GM18502 (cell line): ENCODE results near the gene WNT5B.

ENCODE experiments used
- ATAC-seq: cut with Tn5 transposase; IDR thresholded peaks from one replicate; pipeline ENCODE4 v1.9.1; 2021; ENCODE audit warnings: mild to moderate bottlenecking; ENCODE audit not compliant: unreplicated experiment, poor library complexity

The WNT5B gene

GRCh38 chr12:1622406-1622805 is 6.6 kb upstream of the WNT5B start:
- ATAC-seq = no peak

- ATAC-seq = no peak
Observed at GRCh38 chr12:1629338-1630132, 504 bp downstream of the WNT5B start.

GRCh38 chr12:1630133-1630826 is 1.2 kb downstream of the WNT5B start:
- ATAC-seq = no peak

GRCh38 chr12:1630827-1631591 is 2.0 kb downstream of the WNT5B start:
- ATAC-seq = no peak

DNA sequence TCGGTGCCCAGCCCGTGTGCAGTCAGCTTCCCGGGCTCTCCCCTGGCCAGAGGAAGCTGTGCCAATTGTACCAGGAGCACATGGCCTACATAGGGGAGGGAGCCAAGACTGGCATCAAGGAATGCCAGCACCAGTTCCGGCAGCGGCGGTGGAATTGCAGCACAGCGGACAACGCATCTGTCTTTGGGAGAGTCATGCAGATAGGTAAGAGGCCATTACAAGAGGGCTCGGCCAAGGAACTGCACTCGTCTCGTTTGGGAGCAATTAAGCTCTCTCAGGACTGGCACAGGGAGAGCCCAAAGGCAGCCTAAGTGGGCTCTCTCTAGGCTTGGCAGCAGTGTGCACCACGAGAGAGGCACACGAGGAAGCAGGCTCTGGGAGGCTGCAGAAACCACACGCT is 3.7 kb downstream of the WNT5B start:
- no peak for ATAC-seq

DNA sequence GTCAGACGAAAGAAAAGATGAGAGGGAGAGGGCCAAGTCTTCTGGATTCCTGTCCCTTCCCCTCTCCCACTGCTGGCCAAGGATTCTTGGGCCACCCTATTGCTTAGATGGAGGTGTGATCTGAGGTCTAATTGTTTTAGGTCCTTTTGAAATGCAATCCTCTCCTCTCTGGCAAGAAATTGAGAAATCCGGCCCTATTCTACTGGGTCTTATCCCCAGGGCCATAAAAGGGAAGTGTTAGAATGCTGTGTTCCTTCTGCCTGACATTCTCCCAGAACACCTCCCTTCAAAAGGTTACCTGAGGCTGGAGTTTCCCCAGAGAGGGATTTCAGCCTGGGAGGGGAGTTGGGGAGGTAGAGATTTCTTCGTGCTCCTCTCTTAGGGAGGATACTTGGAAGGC is 4.4 kb downstream of the WNT5B start:
- ATAC-seq = no peak

GRCh38 chr12:1634149-1634548 is 5.1 kb downstream of the WNT5B start:
- ATAC-seq = no peak

GRCh38 chr12:1634590-1635191 is 5.7 kb downstream of the WNT5B start:
- no peak for ATAC-seq

GRCh38 chr12:1635301-1636095 is 6.5 kb downstream of the WNT5B start:
- ATAC-seq = no peak

GRCh38 chr12:1638203-1638602 is 9.2 kb downstream of the WNT5B start:
- no peak for ATAC-seq

DNA sequence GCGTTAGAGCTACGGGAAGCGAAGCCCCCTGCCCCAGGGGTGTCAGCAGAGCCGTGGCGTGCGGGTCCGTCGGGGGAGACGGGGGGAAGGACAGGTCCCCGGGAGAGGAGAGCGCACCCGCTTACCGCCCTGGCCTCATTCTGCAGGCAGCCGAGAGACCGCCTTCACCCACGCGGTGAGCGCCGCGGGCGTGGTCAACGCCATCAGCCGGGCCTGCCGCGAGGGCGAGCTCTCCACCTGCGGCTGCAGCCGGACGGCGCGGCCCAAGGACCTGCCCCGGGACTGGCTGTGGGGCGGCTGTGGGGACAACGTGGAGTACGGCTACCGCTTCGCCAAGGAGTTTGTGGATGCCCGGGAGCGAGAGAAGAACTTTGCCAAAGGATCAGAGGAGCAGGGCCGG is 10.5 kb downstream of the WNT5B start:
- no peak for ATAC-seq

DNA sequence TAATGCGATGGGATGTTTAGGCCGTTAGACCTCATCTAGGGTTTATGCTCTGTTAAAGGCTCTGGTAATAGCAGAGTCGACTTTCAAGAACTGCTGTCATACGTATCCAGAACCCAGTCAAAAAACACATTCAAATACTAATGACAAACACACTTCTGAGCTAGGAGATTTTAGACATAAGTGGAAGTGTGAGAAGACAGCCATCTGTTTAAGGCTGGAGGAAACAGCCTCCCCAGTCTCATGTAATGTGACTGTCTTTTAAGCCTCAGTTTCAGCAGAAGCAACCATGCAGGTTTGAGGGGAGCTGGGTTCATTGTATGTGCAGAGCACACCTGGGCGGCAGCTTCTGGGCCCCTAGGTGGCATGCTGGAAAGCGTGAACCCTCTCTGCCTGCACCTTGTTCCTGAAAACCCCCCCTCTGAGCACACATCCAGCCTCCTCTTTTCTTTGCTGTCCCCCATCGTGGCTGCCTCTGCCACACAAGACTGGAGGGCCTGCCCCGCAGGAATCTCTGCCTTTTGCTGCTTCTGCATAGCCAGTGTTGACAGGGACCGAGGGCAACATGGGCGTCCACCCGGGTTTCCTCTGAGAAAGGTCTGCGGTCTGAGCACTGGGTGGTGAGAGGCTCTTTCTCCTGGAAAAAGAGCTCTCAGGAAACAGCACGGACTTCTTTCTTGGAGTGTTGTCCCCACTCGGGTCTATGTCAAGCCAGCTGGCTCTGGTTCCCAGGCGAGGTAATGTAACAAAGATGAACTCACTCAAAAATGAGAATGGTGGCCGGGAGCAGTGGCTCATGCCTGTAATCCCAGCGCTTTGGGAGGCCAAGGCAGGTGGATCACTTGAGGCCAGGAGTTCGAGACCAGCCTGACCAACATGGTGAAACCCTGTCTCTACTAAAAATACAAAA is 11.6 kb downstream of the WNT5B start:
- ATAC-seq = no peak

DNA sequence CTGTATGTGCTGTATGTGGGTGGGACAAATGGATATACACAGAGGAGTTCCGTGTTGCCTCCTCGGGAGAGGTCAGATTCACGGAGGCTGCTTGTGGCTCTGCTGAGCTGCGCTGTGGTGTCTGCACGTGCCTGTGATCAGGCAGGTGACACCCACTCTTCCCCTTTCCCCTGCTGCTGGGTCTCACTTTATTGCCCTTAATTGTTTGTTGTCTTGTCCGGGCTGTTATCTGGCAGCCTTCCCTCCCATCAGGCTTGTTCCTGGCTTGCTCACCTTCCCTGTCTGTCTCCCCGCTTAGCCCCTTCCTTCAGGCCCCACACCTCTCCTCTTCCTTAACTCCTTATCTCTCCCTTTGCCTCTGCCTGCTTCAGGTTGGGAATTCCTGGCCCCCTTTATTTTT is 13.5 kb downstream of the WNT5B start:
- ATAC-seq = no peak

GRCh38 chr12:1643043-1643442 is 14.0 kb downstream of the WNT5B start:
- ATAC-seq = no peak

DNA sequence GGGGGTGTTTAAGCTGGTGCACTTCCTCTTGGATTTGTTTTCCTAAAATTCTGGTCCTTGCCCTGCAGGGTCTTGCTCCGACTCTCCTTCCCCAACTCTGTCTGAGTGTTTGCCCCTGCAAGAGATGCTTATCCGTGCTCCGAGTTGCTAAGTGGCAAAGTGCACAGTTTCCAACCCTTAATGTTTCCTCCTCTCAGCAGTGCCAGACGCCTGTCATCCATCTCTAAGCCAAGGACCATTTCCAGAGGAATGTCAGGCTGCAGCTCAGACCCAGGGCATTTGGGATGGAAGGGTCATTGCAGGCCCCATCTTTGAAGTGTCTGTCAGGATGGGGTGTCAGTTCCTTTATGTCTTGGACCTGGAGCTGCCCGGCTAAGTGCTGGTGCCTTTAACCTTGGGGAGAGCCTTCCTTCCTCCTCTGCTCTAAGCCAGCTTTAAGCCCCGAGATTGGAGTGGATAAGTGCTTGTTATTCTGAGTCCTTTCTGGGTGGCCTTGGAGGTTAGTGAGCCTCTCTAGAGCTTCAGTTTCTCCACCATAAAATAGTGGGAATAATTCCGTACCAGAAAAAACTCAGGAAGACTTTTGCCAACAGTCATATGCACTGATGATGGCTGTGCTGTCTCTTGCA is 15.0 kb downstream of the WNT5B start:
- no peak for ATAC-seq

GRCh38 chr12:1644534-1645438 is 15.8 kb downstream of the WNT5B start:
- no peak for ATAC-seq

DNA sequence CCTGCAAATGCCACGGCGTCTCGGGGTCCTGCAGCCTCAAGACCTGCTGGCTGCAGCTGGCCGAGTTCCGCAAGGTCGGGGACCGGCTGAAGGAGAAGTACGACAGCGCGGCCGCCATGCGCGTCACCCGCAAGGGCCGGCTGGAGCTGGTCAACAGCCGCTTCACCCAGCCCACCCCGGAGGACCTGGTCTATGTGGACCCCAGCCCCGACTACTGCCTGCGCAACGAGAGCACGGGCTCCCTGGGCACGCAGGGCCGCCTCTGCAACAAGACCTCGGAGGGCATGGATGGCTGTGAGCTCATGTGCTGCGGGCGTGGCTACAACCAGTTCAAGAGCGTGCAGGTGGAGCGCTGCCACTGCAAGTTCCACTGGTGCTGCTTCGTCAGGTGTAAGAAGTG is 16.8 kb downstream of the WNT5B start:
- no peak for ATAC-seq
